K562 (cell line): ENCODE results near the gene LIX1L. TPM values are rescaled to one million over a fixed set of nuclear protein-coding genes. Genes with fewer than 3 reads are reported as not detected.

ENCODE experiments used
- ATF1 ChIP-seq, 2 experiments: fragments of 450-650 bp in 1 of 2; IDR thresholded peaks; 2 replicates each; pipeline ENCODE4 v1.6.1; 2016; ENCODE audit warnings: missing compliant biosample characterization in 1 of 2, missing genetic modification characterization in 1 of 2
- C11orf30 ChIP-seq: fragments of 450-650 bp; IDR thresholded peaks from 2 replicates; pipeline ENCODE4 v1.6.1; 2016; ENCODE audit warnings: low read depth, mild to moderate bottlenecking
- HMG20B ChIP-seq: fragments of 250-450 bp; sonication (Bioruptor Pico); IDR thresholded peaks from 2 replicates; pipeline ENCODE4 v1.5.0; 2021; ENCODE audit warnings: mild to moderate bottlenecking
- ILF3 ChIP-seq: fragments of 450-650 bp; IDR thresholded peaks from 2 replicates; pipeline ENCODE4 v1.6.1; 2018; ENCODE audit warnings: antibody characterized with exemption, mild to moderate bottlenecking, moderate library complexity, borderline replicate concordance
- ILK ChIP-seq: fragments of 450-650 bp; IDR thresholded peaks from 2 replicates; pipeline ENCODE4 v1.6.1; 2016; ENCODE audit warnings: missing genetic modification characterization, low read depth, mild to moderate bottlenecking, missing compliant biosample characterization, moderate library complexity, borderline replicate concordance
- PCBP2 ChIP-seq: fragments of 200-400 bp; formaldehyde crosslinking; IDR thresholded peaks from 2 replicates; pipeline ENCODE4 v1.6.1; 2018; ENCODE audit warnings: low read length, low read depth, mild to moderate bottlenecking, moderate library complexity; ENCODE audit not compliant: poor library complexity, severe bottlenecking
- RBM25 ChIP-seq: fragments of 200-400 bp; formaldehyde crosslinking; IDR thresholded peaks from 2 replicates; pipeline ENCODE4 v1.6.1; 2018; ENCODE audit warnings: low read length, low read depth, moderate library complexity; ENCODE audit not compliant: severe bottlenecking
- ZFP36 ChIP-seq: fragments of 150-350 bp; IDR thresholded peaks from 2 replicates; pipeline ENCODE4 v1.6.1; 2018; ENCODE audit warnings: low read length, low read depth; ENCODE audit not compliant: partially characterized antibody
- ZNF175 ChIP-seq: fragments of 200-800 bp; sonication (Bioruptor generic); IDR thresholded peaks from 2 replicates; pipeline ENCODE4 v1.6.1; 2016; ENCODE audit warnings: low read depth, mild to moderate bottlenecking, missing genetic modification characterization, missing compliant biosample characterization
- polyA plus RNA-seq, 8 experiments: library from polyadenylated mRNA; depleted of rRNA in 4 of 8; stranded (reverse) in 5 of 8; unstranded in 3 of 8; fragments of >200 nt; fragmentation: Nextera tagmentation in 2 of 8; fragmentation: Illumina TruSeq in 1 of 8; extraction: Ambion mirVana in 2 of 8; extraction: Trizol in 1 of 8; gene quantifications; 2 replicates each; pipeline versions ENCODE4 v1.2.1 to v1.2.3, GENCODE V29; 2011 to 2014; ENCODE audit warnings: inconsistent platforms in 1 of 8, missing spikeins in 1 of 8
- total RNA-seq, 7 experiments: library from RNA; depleted of rRNA in 6 of 7; stranded (reverse); fragments of >200 nt in 6 of 7; fragmentation: Illumina TruSeq in 2 of 7; extraction: Trizol in 2 of 7; gene quantifications; 2 replicates each; pipeline versions ENCODE4 v1.2.1 to v1.2.3, GENCODE V29; 2011 to 2021; ENCODE audit warnings: low replicate concordance in 1 of 7
- TF ChIP-seq, protein P1 (sequence below): fragments of 250-450 bp; sonication (Bioruptor Pico); IDR thresholded peaks from 2 replicates; pipeline ENCODE4 v1.4.0; 2020; ENCODE audit warnings: mild to moderate bottlenecking, moderate library complexity, borderline replicate concordance
- TF ChIP-seq, protein P2 (sequence below): sonication (generic); formaldehyde crosslinking; IDR thresholded peaks from 2 replicates; pipeline ENCODE4 v1.8.0; 2022; ENCODE audit warnings: mild to moderate bottlenecking, missing genetic modification reagents, borderline replicate concordance

Gene LIX1L
- total and polyA plus RNA-seq, 9 of the 15 experiments (the other 6 are each of a cell fraction or from before 2014, with no cell fraction given) = 4.6 to 26.5 (median 12.5) TPM

GRCh38 chr1:145987926-145988325, 30.1 kb upstream of the LIX1L start (continued):
- TF ChIP-seq ILK (no peak), ILF3 (no peak), RBM25 (peak; percentile 42), ZNF175 (CRISPR knock-in tag) (no peak), ATF1 (CRISPR knock-in tag; IDR thresholded peaks at IDR 0.05) (no peak), ATF1 (tag; IDR thresholded peaks at IDR 0.05) (no peak), PCBP2 (no peak), HMG20B (CRISPR knock-in tag) (no peak), C11orf30 (peak; percentile 44; the same call in 1 of the 2 replicates), ZFP36 (no peak)
- TF ChIP-seq, protein P1, sequence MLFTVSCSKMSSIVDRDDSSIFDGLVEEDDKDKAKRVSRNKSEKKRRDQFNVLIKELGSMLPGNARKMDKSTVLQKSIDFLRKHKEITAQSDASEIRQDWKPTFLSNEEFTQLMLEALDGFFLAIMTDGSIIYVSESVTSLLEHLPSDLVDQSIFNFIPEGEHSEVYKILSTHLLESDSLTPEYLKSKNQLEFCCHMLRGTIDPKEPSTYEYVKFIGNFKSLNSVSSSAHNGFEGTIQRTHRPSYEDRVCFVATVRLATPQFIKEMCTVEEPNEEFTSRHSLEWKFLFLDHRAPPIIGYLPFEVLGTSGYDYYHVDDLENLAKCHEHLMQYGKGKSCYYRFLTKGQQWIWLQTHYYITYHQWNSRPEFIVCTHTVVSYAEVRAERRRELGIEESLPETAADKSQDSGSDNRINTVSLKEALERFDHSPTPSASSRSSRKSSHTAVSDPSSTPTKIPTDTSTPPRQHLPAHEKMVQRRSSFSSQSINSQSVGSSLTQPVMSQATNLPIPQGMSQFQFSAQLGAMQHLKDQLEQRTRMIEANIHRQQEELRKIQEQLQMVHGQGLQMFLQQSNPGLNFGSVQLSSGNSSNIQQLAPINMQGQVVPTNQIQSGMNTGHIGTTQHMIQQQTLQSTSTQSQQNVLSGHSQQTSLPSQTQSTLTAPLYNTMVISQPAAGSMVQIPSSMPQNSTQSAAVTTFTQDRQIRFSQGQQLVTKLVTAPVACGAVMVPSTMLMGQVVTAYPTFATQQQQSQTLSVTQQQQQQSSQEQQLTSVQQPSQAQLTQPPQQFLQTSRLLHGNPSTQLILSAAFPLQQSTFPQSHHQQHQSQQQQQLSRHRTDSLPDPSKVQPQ (CRISPR knock-in tag) = no peak
- TF ChIP-seq, protein P2, sequence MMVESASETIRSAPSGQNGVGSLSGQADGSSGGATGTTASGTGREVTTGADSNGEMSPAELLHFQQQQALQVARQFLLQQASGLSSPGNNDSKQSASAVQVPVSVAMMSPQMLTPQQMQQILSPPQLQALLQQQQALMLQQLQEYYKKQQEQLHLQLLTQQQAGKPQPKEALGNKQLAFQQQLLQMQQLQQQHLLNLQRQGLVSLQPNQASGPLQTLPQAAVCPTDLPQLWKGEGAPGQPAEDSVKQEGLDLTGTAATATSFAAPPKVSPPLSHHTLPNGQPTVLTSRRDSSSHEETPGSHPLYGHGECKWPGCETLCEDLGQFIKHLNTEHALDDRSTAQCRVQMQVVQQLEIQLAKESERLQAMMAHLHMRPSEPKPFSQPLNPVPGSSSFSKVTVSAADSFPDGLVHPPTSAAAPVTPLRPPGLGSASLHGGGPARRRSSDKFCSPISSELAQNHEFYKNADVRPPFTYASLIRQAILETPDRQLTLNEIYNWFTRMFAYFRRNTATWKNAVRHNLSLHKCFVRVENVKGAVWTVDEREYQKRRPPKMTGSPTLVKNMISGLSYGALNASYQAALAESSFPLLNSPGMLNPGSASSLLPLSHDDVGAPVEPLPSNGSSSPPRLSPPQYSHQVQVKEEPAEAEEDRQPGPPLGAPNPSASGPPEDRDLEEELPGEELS (CRISPR knock-in tag) = no peak
